ENCODE results near the gene JMJD1C.

GRCh38 chr10:63363951-63364350 is 101.8 kb downstream of the JMJD1C start:
- TF ChIP-seq CEBPB (IDR thresholded peaks at IDR 0.05) (no peak), KDM5A (IDR thresholded peaks at IDR 0.05) (no peak), POLR2A (IDR thresholded peaks at IDR 0.05; ENCODE audit: low read length) (no peak)
